WTC11 (cell line): ENCODE measurements around the gene PGAM5. TPM values are rescaled to one million over a fixed set of nuclear protein-coding genes. Genes with fewer than 3 reads are reported as not detected.

Experiments
- ATF1 ChIP-seq: sonication (generic); formaldehyde crosslinking; IDR thresholded peaks from 2 replicates; pipeline ENCODE4 v1.8.1; 2023; ENCODE audit warnings: mild to moderate bottlenecking, moderate library complexity, missing genetic modification reagents
- FOXK1 ChIP-seq: sonication (generic); formaldehyde crosslinking; IDR thresholded peaks from 2 replicates; pipeline ENCODE4 v1.8.0; 2022; ENCODE audit warnings: mild to moderate bottlenecking, moderate library complexity, missing genetic modification reagents
- FOXP1 ChIP-seq: sonication (generic); formaldehyde crosslinking; IDR thresholded peaks from 2 replicates; pipeline ENCODE4 v1.8.0; 2022; ENCODE audit warnings: missing genetic modification reagents, mild to moderate bottlenecking, moderate library complexity, borderline replicate concordance
- GRHL2 ChIP-seq: fragments of 250-450 bp; sonication (Bioruptor Pico); IDR thresholded peaks from 2 replicates; pipeline ENCODE4 v1.8.0; 2022; ENCODE audit warnings: mild to moderate bottlenecking, moderate library complexity; ENCODE audit not compliant: insufficient replicate concordance, severe bottlenecking
- GTF2I ChIP-seq: fragments of 250-450 bp; sonication (Bioruptor Pico); conservative IDR thresholded peaks from 2 replicates; pipeline ENCODE4 v1.4.0; 2021; ENCODE audit warnings: mild to moderate bottlenecking
- HMGA2 ChIP-seq: fragments of 250-450 bp; sonication (Bioruptor Pico); IDR thresholded peaks from 2 replicates; pipeline ENCODE4 v1.4.0; 2021; ENCODE audit warnings: mild to moderate bottlenecking, moderate library complexity
- IRF2 ChIP-seq: sonication (generic); formaldehyde crosslinking; IDR thresholded peaks from 2 replicates; pipeline ENCODE4 v1.8.0; 2022; ENCODE audit warnings: low read depth, missing genetic modification reagents, borderline replicate concordance
- NR2C2 ChIP-seq: sonication (generic); formaldehyde crosslinking; IDR thresholded peaks from 2 replicates; pipeline ENCODE4 v1.8.0; 2022; ENCODE audit warnings: mild to moderate bottlenecking, missing genetic modification reagents
- RELA ChIP-seq: sonication (generic); formaldehyde crosslinking; IDR thresholded peaks from 2 replicates; pipeline ENCODE4 v1.8.1; 2022; ENCODE audit warnings: missing genetic modification reagents, mild to moderate bottlenecking, borderline replicate concordance
- ZBTB21 ChIP-seq: sonication (generic); formaldehyde crosslinking; IDR thresholded peaks from 2 replicates; pipeline ENCODE4 v1.8.1; 2023; ENCODE audit warnings: mild to moderate bottlenecking, missing genetic modification reagents, borderline replicate concordance
- ZNF396 ChIP-seq: fragments of 250-450 bp; sonication (Bioruptor Pico); IDR thresholded peaks from 2 replicates; pipeline ENCODE4 v1.8.0; 2021; ENCODE audit warnings: mild to moderate bottlenecking, moderate library complexity, borderline replicate concordance
- total RNA-seq: library from RNA; stranded (reverse); gene quantifications from 3 replicates; pipeline ENCODE4 v1.2.3, GENCODE V29; 2021
- TF ChIP-seq, protein P1 (sequence below): fragments of 200-600 bp; IDR thresholded peaks from 2 replicates; pipeline ENCODE4 v1.8.0; 2022; ENCODE audit warnings: antibody characterized with exemption
- TF ChIP-seq, protein P2 (sequence below): sonication (generic); formaldehyde crosslinking; IDR thresholded peaks from 2 replicates; pipeline ENCODE4 v1.8.1; 2022; ENCODE audit warnings: missing genetic modification reagents, borderline replicate concordance
- TF ChIP-seq, protein P3 (sequence below): sonication (generic); formaldehyde crosslinking; IDR thresholded peaks from 2 replicates; pipeline ENCODE4 v1.8.1; 2023; ENCODE audit warnings: mild to moderate bottlenecking, moderate library complexity, missing genetic modification reagents
- TF ChIP-seq, protein P4 (sequence below): sonication (generic); formaldehyde crosslinking; IDR thresholded peaks from 2 replicates; pipeline ENCODE4 v1.8.1; 2023; ENCODE audit warnings: mild to moderate bottlenecking, missing genetic modification reagents, borderline replicate concordance
- TF ChIP-seq, protein P5 (sequence below): fragments of 250-450 bp; sonication (Bioruptor Pico); IDR thresholded peaks from 2 replicates; pipeline ENCODE4 v1.9.0; 2021; ENCODE audit warnings: moderate library complexity, mild to moderate bottlenecking, inconsistent platforms, borderline replicate concordance
- TF ChIP-seq, protein P6 (sequence below): sonication (generic); formaldehyde crosslinking; IDR thresholded peaks from 2 replicates; pipeline ENCODE4 v1.8.0; 2023; ENCODE audit warnings: missing genetic modification reagents, mild to moderate bottlenecking, borderline replicate concordance
- TF ChIP-seq, protein P7 (sequence below): sonication (generic); formaldehyde crosslinking; IDR thresholded peaks from 2 replicates; pipeline ENCODE4 v1.8.1; 2023; ENCODE audit warnings: mild to moderate bottlenecking, missing genetic modification reagents
- TF ChIP-seq, protein P8 (sequence below): fragments of 250-450 bp; sonication (Bioruptor Pico); IDR thresholded peaks from 2 replicates; pipeline ENCODE4 v2.1.2; 2022; ENCODE audit warnings: mild to moderate bottlenecking, moderate library complexity

PGAM5 gene
- total RNA-seq, 1 experiment from 2014 or later = 89.7 TPM

DNA sequence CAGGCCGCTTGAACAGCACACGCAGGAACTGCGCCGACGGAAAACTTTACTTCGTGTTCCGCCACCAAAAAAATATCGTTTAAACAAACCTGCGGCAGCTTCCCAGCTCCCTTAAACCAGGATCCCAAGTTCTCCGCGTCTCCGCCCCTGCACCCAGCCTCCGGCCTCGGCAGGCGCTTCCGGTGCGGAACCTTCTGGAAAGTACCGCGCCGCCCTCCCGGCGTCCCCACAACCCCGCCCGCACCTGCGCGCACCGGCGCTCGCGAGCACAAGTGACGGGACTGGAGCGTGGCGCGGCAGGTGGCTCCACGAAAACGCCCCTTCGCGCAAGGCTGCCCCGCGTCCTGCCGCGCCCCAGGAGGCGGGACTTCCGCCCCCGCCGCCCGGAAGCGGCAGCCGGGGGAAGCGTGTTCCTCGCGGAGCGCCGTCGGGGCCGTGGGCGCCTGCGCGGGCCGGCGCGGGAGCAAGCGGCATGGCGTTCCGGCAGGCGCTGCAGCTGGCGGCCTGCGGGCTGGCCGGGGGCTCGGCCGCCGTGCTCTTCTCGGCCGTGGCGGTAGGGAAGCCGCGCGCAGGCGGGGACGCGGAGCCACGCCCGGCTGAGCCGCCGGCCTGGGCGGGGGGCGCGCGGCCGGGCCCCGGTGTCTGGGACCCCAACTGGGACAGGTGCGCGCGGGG lies at the start of gene PGAM5 (continued):
- TF ChIP-seq, protein P1, sequence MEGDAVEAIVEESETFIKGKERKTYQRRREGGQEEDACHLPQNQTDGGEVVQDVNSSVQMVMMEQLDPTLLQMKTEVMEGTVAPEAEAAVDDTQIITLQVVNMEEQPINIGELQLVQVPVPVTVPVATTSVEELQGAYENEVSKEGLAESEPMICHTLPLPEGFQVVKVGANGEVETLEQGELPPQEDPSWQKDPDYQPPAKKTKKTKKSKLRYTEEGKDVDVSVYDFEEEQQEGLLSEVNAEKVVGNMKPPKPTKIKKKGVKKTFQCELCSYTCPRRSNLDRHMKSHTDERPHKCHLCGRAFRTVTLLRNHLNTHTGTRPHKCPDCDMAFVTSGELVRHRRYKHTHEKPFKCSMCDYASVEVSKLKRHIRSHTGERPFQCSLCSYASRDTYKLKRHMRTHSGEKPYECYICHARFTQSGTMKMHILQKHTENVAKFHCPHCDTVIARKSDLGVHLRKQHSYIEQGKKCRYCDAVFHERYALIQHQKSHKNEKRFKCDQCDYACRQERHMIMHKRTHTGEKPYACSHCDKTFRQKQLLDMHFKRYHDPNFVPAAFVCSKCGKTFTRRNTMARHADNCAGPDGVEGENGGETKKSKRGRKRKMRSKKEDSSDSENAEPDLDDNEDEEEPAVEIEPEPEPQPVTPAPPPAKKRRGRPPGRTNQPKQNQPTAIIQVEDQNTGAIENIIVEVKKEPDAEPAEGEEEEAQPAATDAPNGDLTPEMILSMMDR = no peak
- TF ChIP-seq, protein P2, sequence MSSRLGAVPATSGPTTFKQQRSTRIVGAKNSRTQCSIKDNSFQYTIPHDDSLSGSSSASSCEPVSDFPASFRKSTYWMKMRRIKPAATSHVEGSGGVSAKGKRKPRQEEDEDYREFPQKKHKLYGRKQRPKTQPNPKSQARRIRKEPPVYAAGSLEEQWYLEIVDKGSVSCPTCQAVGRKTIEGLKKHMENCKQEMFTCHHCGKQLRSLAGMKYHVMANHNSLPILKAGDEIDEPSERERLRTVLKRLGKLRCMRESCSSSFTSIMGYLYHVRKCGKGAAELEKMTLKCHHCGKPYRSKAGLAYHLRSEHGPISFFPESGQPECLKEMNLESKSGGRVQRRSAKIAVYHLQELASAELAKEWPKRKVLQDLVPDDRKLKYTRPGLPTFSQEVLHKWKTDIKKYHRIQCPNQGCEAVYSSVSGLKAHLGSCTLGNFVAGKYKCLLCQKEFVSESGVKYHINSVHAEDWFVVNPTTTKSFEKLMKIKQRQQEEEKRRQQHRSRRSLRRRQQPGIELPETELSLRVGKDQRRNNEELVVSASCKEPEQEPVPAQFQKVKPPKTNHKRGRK (CRISPR knock-in tag) = no peak
- TF ChIP-seq, protein P3, sequence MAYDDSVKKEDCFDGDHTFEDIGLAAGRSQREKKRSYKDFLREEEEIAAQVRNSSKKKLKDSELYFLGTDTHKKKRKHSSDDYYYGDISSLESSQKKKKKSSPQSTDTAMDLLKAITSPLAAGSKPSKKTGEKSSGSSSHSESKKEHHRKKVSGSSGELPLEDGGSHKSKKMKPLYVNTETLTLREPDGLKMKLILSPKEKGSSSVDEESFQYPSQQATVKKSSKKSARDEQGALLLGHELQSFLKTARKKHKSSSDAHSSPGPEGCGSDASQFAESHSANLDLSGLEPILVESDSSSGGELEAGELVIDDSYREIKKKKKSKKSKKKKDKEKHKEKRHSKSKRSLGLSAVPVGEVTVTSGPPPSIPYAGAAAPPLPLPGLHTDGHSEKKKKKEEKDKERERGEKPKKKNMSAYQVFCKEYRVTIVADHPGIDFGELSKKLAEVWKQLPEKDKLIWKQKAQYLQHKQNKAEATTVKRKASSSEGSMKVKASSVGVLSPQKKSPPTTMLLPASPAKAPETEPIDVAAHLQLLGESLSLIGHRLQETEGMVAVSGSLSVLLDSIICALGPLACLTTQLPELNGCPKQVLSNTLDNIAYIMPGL (CRISPR knock-in tag) = peak; percentile 64
- TF ChIP-seq FOXK1 (CRISPR knock-in tag) = peak; percentile 91
- TF ChIP-seq, protein P4, sequence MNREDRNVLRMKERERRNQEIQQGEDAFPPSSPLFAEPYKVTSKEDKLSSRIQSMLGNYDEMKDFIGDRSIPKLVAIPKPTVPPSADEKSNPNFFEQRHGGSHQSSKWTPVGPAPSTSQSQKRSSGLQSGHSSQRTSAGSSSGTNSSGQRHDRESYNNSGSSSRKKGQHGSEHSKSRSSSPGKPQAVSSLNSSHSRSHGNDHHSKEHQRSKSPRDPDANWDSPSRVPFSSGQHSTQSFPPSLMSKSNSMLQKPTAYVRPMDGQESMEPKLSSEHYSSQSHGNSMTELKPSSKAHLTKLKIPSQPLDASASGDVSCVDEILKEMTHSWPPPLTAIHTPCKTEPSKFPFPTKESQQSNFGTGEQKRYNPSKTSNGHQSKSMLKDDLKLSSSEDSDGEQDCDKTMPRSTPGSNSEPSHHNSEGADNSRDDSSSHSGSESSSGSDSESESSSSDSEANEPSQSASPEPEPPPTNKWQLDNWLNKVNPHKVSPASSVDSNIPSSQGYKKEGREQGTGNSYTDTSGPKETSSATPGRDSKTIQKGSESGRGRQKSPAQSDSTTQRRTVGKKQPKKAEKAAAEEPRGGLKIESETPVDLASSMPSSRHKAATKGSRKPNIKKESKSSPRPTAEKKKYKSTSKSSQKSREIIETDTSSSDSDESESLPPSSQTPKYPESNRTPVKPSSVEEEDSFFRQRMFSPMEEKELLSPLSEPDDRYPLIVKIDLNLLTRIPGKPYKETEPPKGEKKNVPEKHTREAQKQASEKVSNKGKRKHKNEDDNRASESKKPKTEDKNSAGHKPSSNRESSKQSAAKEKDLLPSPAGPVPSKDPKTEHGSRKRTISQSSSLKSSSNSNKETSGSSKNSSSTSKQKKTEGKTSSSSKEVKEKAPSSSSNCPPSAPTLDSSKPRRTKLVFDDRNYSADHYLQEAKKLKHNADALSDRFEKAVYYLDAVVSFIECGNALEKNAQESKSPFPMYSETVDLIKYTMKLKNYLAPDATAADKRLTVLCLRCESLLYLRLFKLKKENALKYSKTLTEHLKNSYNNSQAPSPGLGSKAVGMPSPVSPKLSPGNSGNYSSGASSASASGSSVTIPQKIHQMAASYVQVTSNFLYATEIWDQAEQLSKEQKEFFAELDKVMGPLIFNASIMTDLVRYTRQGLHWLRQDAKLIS (CRISPR knock-in tag) = no peak
- TF ChIP-seq NR2C2 = no peak
- TF ChIP-seq ATF1 (CRISPR knock-in tag) = peak; percentile 76; the same call in 1 of the 2 replicates
- TF ChIP-seq, protein P5, sequence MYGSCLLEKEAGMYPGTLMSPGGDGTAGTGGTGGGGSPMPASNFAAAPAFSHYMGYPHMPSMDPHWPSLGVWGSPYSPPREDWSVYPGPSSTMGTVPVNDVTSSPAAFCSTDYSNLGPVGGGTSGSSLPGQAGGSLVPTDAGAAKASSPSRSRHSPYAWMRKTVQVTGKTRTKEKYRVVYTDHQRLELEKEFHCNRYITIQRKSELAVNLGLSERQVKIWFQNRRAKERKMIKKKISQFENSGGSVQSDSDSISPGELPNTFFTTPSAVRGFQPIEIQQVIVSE (CRISPR knock-in tag) = no peak
- TF ChIP-seq, protein P6, sequence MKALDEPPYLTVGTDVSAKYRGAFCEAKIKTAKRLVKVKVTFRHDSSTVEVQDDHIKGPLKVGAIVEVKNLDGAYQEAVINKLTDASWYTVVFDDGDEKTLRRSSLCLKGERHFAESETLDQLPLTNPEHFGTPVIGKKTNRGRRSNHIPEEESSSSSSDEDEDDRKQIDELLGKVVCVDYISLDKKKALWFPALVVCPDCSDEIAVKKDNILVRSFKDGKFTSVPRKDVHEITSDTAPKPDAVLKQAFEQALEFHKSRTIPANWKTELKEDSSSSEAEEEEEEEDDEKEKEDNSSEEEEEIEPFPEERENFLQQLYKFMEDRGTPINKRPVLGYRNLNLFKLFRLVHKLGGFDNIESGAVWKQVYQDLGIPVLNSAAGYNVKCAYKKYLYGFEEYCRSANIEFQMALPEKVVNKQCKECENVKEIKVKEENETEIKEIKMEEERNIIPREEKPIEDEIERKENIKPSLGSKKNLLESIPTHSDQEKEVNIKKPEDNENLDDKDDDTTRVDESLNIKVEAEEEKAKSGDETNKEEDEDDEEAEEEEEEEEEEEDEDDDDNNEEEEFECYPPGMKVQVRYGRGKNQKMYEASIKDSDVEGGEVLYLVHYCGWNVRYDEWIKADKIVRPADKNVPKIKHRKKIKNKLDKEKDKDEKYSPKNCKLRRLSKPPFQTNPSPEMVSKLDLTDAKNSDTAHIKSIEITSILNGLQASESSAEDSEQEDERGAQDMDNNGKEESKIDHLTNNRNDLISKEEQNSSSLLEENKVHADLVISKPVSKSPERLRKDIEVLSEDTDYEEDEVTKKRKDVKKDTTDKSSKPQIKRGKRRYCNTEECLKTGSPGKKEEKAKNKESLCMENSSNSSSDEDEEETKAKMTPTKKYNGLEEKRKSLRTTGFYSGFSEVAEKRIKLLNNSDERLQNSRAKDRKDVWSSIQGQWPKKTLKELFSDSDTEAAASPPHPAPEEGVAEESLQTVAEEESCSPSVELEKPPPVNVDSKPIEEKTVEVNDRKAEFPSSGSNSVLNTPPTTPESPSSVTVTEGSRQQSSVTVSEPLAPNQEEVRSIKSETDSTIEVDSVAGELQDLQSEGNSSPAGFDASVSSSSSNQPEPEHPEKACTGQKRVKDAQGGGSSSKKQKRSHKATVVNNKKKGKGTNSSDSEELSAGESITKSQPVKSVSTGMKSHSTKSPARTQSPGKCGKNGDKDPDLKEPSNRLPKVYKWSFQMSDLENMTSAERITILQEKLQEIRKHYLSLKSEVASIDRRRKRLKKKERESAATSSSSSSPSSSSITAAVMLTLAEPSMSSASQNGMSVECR (CRISPR knock-in tag) = no peak; the same call in none of the 2 replicates
- TF ChIP-seq IRF2 (CRISPR knock-in tag) = no peak
- TF ChIP-seq ZBTB21 (CRISPR knock-in tag) = 0 out of 2 replicates have a peak, but pooled peaks have one; percentile 60
- TF ChIP-seq FOXP1 (CRISPR knock-in tag) = peak; percentile 81; the same call in 1 of the 2 replicates
- TF ChIP-seq GTF2I = no peak
- TF ChIP-seq, protein P7, sequence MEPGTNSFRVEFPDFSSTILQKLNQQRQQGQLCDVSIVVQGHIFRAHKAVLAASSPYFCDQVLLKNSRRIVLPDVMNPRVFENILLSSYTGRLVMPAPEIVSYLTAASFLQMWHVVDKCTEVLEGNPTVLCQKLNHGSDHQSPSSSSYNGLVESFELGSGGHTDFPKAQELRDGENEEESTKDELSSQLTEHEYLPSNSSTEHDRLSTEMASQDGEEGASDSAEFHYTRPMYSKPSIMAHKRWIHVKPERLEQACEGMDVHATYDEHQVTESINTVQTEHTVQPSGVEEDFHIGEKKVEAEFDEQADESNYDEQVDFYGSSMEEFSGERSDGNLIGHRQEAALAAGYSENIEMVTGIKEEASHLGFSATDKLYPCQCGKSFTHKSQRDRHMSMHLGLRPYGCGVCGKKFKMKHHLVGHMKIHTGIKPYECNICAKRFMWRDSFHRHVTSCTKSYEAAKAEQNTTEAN = 0 out of 2 replicates have a peak, but pooled peaks have one; percentile 10
- no peak for TF ChIP-seq ZNF396 (CRISPR knock-in tag)
- no peak for TF ChIP-seq RELA (CRISPR knock-in tag)
- no peak for TF ChIP-seq GRHL2 (CRISPR knock-in tag)
- no peak for TF ChIP-seq HMGA2 (CRISPR knock-in tag)
- TF ChIP-seq, protein P8, sequence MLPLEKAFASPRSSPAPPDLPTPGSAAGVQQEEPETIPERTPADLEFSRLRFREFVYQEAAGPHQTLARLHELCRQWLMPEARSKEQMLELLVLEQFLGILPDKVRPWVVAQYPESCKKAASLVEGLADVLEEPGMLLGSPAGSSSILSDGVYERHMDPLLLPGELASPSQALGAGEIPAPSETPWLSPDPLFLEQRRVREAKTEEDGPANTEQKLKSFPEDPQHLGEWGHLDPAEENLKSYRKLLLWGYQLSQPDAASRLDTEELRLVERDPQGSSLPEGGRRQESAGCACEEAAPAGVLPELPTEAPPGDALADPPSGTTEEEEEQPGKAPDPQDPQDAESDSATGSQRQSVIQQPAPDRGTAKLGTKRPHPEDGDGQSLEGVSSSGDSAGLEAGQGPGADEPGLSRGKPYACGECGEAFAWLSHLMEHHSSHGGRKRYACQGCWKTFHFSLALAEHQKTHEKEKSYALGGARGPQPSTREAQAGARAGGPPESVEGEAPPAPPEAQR = no peak
